ENCODE results near the gene IRAK4. TPM values are rescaled to one million over a fixed set of nuclear protein-coding genes. Genes with fewer than 3 reads are reported as not detected.

The IRAK4 gene
- total RNA-seq, 1 donor from 2014 or later: 4.1 TPM

DNA sequence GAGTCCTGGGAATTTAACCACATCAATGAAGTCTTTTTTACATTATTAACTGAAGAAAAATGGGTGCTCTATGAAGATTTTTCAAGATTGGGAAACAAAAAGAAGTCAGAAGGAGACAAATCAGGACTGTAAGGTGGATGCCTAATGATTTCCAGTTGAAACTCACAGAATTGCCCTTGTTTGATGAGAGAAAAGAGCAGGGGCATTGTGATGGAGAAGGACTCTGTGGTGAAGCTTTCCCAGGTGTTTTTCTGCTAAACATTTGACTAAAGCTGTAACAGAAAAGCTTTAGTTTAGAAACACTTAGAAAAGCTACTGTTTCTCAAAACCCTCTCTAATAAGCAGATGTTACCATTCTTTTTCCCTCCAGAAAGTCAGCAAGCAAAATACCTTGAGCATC, 5.8 kb downstream of the IRAK4 start:
- FAIRE-seq: no peak

DNA sequence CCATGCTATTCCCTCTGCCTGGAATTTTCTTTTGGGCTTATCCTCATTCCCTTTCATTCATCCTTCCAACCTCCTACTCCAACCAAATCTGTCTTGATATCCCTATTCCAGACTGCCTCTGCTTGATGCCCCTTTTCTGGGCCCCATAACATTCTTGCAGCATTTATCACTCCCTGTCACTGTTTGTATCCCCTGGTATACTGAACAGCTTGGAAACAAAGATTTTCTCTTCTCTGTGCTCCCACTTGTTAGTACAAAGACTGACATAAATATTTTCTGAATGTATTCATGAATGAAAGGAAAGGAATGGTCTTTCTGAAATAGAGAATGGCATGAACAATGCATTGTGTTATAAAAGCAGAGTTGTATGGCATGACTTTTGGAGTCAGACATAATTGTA, 7.5 kb downstream of the IRAK4 start:
- DNase-seq (ENCODE audit: low spot score in 2 of 2): no peak
- FAIRE-seq: no peak

More for the DNA sequence above, 5.8 kb downstream of the IRAK4 start:
- no peak for DNase-seq (ENCODE audit: low spot score in 2 of 2)

DNA sequence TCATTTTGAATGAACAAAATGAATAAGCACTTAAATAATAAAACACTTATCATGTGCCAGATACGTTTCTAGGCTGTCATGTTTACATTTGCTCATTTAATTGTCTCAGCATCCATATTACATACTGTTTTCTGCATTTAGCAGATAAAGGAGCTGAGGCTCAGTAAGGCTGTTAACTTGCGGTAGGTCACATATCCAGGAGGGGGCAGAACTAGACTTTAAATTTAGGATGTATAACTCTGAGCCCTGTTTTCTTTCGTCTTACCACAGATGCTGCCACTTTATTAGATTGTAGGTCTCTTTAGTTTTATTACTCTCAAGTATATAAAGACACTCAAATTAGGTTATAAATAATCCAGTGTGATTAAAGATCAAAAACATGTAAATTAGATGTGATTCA, 17.7 kb downstream of the IRAK4 start:
- FAIRE-seq: no peak
- peak in 1 of 2 donors; percentile 11 for DNase-seq (ENCODE audit: low spot score in 2 of 2)

DNA sequence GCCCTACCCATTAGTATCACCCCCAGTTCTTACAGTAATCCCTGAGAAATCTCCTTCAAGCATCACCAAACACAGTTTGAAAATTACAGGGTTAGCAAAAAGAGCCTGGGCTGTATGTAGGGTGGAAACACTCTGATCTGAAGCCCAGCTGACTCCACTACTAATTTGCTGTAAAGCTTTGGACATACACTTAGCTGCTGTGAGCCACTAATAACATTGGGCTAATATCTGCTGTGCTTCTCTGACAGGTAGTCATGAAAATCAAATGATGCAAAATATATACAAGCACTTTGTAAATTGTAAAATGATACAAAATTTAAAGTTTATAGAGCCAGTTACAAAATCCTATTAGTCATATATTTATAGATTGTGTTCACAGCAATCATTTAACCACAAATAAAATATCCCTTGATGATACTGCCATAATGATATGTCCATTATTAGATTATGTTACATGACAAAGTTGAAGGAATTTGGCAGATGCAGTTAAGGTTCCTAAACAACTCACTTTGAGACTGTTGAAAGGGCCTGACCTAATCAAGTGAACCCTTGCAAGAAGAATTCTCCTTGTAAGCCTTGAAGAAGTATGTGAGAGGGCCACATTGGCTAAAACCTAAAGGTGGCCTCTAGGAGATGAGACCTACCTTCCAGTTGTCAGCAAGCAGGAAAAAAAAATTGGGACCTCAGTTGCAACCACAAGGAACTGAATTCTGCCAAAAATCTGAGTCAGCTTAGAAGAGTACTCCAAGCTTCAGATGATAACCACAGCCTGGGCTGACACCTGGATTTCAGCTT, 28.3 kb downstream of the IRAK4 start:
- FAIRE-seq (no peak), DNase-seq (ENCODE audit: low spot score in 2 of 2) (no peak)

DNA sequence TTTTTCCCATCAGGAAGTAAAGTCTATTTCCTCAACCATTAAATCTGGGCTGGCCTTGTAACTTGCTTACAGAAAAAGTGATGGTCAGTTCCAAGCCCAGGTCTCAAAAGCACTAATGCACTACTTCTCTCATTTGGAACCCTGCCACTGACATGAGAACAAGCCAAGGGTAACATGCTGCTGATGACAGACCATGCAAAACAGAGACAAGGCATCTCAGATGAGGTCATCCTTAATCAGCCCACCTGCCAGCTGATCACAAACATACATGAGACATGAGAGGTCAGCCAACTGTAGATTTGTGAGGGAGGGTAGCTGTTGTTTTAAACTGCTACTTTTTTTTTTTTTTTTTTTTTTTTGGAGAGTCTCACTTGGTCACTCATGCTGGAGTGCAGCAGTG, 31.2 kb downstream of the IRAK4 start:
- DNase-seq (ENCODE audit: low spot score in 2 of 2) (no peak), FAIRE-seq (no peak)

DNA sequence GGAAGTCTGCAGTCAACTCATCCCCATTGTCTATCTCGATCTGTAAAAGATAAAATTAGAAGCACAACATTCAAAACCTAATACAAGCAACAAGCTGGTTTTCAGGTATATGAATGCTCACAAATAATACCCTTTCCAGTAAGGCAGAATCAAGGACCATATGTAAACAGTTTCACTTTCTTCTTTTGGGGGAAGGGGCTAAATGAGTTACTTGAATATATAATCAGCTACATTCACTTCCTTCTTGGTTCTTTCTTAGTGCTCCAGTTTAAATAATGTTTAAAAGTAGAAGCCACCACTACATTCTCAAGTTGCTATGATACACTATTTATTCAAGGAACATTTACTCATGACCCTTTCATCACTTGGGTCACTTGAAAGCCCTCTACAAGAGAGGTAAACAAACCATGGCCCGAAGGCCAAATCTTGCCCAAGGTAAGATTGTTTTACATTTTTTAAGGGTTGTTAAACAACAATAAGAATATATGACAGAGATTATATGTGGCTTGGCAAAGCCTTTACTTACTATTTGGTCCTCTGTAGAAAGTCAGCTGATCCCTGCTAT, 37.0 kb downstream of the IRAK4 start:
- no peak for DNase-seq (ENCODE audit: low spot score in 2 of 2)
- FAIRE-seq: no peak

DNA sequence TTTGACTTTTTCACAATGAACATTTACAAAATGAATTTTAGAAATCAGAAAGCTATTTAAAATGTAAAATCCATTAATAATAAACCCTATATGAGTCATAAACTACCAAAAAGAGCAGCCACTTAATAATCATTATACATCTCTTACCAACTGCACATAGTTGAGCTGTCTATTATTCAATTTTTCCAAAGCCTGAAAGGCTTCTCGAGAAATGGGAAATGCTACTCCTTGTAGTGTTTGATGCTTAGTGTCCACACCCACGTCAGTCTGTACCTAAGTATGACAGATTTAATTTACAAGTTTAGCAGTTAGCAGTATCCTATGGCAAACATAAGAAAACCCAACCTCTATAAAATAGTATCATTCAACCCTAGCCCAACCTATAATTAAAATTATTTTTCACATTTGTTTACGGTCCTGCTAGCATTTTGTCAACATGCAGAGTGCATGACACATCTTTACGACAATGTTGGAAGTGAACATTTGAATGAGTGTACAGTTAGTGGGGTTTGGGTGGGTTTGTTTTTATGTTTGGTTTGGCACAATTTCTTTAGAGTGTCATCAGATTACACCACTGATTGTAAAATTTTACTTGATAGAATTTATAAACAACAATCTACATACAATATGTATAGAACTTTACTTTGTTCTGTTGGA, 38.9 kb downstream of the IRAK4 start:
- DNase-seq (ENCODE audit: low spot score in 2 of 2) (no peak), FAIRE-seq (no peak)

DNA sequence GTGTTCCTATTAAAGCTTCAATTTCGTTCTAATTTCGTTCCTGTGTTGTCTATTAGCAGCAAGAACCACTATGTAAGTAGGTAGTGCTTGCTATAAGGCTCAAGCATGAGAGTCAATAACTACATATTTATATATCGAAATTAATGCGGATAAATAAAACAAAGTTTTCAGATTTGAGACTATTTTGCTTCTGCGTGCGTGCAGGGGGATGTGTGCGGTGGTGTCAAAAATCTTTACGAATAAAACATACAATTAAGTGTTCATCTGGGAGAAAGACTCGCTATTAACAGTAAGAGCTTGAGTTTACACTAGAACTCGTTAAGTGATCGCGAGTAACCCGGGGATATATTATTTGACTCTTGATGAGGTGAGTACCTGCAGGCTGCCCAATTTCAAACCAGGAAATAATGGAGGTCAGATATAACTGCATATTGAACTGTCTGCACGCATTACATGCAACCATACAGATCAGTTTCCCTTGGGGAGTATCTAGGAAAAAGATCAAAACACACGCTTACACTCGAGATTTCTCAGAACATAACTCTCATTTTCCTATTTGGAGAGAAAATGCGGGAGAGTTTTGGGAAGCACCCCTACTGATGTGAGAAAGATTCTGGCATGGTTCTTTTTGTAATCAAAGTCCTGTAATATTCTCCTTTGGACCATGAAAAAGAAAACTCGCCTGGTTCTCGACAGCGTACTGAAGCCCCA, 46.6 kb downstream of the IRAK4 start:
- DNase-seq (ENCODE audit: low spot score in 2 of 2) (peak in 1 of 2 donors; percentile 17), FAIRE-seq (no peak)

DNA sequence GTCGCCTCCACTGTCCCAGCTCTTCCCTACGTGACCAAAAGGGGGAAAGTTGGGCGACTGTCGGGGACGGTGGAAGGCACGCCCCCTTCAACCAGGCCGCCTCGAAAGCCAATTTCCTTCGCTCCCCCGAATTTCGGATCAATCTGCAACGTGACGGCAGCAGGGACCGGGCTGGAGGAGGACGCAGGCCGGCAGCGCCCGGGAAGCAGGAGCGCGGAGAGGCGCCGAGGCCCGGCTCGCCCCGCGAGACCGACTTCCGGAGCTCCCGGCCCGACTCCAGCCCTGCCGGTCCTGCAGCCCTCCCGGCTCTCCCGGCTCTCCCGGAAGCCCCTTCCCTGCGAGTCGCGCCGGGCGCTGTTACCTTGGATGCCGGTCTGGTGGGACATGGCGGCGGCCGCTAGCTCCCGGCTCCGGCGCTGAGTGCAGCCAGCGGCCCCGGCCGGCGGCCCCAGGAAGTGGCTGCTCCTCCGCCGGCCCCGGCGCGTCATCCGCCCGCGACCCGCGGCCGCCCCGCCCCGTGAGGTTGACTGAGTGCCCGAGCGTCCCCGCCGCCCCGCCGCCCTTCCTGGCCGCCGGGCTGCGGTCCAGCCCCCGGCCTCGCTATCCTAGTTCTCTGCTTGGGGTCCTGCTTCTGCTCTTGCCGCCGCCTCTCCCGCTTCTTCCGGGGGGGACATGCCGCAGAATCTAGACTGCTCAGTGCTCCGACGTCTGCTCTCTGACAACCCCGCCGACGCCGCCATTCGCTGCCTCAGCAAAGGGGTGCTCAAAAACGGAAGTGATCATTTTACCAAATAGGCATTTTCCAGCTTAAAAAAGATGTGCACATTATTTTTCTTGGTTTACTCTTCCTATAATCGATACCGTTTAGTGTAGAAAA, 47.3 kb downstream of the IRAK4 start, which contains the start of gene TWF1:
Gene TWF1, minus strand, starts transcription at position 458 of the 877 bp plus-strand sequence. Its CDS starts 72 bp downstream, at position 386.
- FAIRE-seq (no peak), DNase-seq (ENCODE audit: low spot score in 2 of 2) (peak; percentile 86 to 87)

DNA sequence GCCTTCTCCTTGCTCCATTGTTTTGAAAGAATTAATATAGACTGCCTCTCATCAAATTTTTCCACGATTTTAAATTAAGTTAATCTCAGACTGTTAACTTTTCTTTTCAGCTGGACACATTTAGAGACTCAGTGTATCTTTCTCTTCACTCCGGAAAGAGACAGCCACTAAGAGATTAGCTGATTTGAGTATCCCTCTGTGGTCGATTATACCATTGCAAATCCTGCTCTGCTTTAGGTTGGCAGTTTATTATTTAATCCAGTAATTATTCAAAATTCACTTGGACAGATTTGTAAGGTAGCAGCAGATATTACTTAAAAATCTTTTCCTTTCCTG, 48.0 kb downstream of the IRAK4 start:
- no peak for FAIRE-seq
- peak; percentile 7 to 22 for DNase-seq (ENCODE audit: low spot score in 2 of 2)

DNA sequence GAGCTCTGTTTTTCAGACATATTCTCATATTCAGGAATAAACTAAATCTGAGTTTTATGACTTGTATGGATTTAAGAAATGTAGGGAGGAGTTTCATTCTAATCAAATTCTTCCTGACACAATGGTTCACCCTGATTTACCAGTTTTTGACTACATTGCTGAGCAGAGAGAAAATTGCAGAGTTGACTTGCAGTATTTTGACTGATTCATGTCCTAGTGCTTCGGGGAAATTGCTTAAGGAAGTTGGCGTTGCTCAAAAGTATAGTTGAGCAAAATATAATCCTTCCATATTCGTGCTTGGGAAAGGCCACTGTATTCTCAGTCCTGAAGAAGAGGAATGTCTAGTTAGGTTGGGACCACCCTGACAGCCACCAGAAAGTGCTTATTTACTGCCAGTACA, 48.6 kb downstream of the IRAK4 start:
- no peak for FAIRE-seq
- DNase-seq (ENCODE audit: low spot score in 2 of 2): no peak

DNA sequence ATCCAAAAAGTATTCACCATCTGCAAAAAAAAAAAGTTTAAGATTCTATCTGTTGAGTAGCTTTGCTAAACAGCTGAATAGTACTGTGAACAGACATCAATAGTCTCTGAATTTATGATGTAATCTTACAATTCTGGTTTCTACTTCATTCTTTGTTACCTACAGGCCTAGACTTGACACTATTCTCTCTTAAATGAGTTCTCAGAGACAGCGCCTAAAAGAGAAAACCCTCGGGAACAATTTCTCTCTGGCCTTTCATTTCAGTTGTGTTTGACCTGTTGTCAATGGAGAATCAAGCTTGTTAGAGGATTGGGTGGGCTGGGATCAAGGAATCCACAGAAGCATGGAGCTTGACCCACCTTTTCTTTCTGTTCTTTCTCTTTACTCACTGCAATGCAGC, 53.3 kb downstream of the IRAK4 start:
- no peak for FAIRE-seq

DNA sequence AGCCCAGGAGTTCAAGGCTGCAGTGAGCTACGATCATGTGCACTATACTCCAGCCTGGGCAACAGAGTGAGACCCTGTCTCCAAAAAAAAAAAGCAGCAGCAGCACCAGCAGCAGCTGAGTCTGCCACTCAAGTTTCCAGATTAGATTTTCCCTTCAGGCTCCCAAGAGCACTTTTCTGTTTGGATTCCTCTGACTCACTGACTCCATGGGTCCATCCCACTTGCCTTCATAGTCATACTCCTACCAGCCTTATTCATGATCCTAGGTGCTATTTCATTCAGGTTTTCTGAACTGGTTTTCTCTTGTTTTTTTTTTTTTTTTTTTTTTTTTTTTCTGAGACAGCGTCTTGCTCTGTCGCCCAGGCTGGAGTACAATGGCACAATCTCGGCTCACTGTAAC, 54.2 kb downstream of the IRAK4 start:
- FAIRE-seq (no peak), DNase-seq (ENCODE audit: low spot score in 2 of 2) (no peak)

More for the DNA sequence above, 53.3 kb downstream of the IRAK4 start:
- no peak for DNase-seq (ENCODE audit: low spot score in 2 of 2)

DNA sequence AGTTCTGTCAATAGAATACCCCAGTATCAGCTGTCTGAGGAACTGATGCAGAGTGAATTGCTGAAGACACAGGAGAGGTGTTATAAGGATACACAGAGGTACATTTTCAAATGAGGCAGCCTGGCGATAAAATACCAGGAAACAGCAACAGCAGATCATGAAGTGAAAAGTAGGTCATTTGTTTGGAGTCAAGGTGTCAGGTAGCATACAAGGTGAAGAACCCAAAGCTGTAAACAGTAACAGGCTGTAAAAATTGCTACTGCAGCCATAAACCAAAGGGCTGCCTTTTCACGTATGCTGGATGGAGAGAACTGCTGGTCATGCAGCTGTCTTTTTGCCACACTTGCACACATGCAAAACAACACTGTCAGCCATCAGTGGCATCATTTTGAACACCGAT, 56.7 kb downstream of the IRAK4 start:
- DNase-seq (ENCODE audit: low spot score in 2 of 2): no peak
- FAIRE-seq: no peak

DNA sequence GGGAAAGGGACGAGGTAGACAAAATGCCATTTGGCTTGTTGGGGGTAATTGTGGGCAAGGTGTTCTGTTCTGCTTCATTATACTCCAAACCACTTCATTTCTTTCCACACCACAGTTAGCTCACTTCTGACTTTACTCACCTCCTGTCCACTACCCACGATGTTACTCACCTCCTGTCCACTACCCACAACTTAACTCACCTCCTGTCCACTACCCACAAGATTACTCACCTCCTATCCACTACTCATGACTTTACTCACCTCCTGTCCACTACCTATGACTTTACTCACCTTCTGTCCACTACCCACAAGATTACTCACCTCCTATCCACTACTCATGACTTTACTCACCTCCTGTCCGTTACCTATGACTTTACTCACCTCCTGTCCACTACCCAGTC, 57.4 kb downstream of the IRAK4 start:
- FAIRE-seq (no peak), DNase-seq (ENCODE audit: low spot score in 2 of 2) (no peak)

DNA sequence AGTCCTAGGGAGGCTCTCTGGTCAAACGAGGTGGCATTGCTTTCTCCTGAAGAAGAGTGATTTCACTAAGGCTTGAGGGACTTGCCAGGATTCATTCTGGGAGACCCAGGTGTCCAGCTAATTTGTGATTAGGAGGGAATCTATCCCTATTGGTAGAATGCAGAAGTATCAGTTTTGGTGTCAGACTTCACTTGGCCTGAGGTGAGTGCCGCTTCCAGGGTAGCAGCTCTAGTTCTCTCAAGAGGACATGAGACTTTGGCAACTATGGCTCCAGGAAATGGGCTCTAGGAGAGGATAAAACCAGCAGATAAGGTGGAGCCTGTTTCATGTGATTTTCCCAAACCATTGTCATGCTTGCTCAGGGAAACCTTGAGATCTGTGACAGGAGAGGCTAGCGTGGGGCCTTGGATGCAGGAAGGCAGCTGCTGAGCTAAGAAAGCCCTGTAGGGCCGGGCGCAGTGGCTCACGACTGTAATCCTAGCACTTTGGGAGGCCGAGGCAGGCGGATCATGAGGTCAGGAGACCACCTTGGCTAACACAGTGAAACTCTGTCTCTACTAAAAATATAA, 65.5 kb downstream of the IRAK4 start:
- DNase-seq (ENCODE audit: low spot score in 2 of 2): no peak

DNA sequence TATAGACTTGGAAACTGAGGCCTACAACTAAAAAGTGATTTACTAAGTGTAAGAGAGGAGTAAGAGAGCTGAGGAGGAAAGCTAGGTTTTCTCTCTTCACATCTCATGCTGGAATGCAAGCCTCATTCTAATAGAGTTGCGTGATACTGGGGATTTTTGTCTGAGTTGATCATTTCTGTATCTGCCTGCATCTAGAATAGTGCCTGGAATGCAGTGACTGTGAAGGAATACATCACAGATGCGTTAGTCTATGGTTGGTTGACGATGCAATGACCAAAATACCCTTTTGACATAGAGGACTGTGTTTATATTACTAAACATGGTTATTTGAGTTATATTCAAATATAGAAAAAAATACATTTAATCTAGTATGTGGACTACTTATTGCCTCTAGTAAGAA, 67.9 kb downstream of the IRAK4 start:
- no peak for FAIRE-seq
- no peak for DNase-seq (ENCODE audit: low spot score in 2 of 2)

More for the DNA sequence above, 65.5 kb downstream of the IRAK4 start:
- FAIRE-seq: no peak

DNA sequence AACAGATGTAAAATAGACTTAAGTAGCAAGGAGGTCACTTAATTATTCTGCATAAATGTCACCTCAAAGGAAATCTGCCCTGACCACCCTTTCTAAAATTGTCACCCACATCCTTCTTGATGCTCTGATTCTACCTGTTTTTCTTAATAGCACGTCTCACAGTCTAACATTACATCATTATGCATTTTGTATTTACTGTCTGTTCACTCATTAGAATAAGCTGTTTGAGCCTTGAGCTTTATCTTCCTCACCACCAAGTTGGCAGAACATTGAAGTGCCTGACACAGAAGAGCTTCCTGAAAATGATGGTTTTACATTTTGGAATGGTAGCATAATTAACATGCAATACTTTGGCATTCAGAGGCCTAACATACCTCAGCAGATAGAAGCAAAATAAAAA, 68.3 kb downstream of the IRAK4 start:
- no peak for FAIRE-seq
- DNase-seq (ENCODE audit: low spot score in 2 of 2): no peak

DNA sequence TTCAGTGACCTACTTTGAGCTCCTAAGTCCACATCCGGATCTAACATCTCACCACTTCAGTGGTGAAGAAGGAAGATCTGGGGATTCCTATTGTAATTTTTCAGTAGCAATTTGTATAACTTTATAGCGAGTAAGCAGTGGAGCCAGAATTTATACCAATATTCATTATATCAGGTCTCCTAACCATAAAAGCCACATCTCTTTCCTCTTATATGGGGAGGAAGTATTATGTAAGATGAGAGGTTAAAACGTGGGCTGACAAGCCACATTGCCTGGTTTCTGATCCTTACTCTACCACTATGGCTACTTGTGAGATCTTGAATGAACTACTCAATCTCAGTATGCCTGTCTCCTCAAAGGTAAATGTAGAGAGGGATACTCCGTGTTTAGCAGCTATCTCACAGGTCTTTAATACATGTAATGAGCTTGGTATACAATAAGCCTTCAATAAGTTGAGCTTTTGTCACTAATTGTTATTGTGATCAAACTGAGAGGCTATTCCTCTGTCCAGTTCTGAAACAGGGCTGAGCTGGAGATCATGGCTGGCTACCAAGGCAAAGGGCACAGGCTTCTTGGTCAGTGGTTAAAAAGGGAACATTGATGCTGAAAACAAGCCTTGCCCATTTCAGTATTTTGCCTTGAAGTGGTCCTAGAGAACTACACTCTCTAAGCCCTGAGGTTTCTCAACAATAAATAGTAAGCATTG, 73.9 kb downstream of the IRAK4 start:
- no peak for DNase-seq (ENCODE audit: low spot score in 2 of 2)
- FAIRE-seq: no peak
